ENCODE data around the gene CROCC. TPM values are rescaled to one million over a fixed set of nuclear protein-coding genes. Genes with fewer than 3 reads are reported as not detected.
"Not testable (repeated sequence)": the region's sequence is repeated elsewhere in the genome, so short reads cannot be mapped to it uniquely, and the experiment has no call there.

CROCC gene
- total RNA-seq, 3 donors from 2014 or later: 12.2 to 32.5 (median 16.8) TPM

- TF ChIP-seq CTCF (IDR thresholded peaks at IDR 0.05): peak; percentile 93
- no peaks in the 10 kb centered on the region for H3K9me3 ChIP-seq
- H3K4me3 ChIP-seq: no peak overlapping the region
- H3K4me1 ChIP-seq (ENCODE audit: low read depth): no peaks in the 10 kb centered on the region
- intact Hi-C loops (cut with DNase I, micrococcal nuclease): no loop called here
- DNase-seq (peak; percentile 92 to 95 (median 94)), ATAC-seq (peak; percentile 98)
- H3K36me3 ChIP-seq (ENCODE audit: low read depth): no peaks in the 10 kb centered on the region
These were observed 39.0 kb downstream of the CROCC start for GRCh38 chr1:16960560-16961296.

- Histone ChIP-seq H3K4me1 (ENCODE audit: low read depth) (no peaks in the 10 kb centered on the region), H3K36me3 (ENCODE audit: low read depth) (no peaks in the 10 kb centered on the region), H3K4me3 (no peak overlapping the region), H3K9me3 (no peaks in the 10 kb centered on the region)
- no peak for DNase-seq
- TF ChIP-seq CTCF (IDR thresholded peaks at IDR 0.05): no peak
- intact Hi-C loops (cut with DNase I, micrococcal nuclease): no loop called here
- no peak for ATAC-seq
These were observed 39.8 kb downstream of the CROCC start for GRCh38 chr1:16961297-16962133.

GRCh38 chr1:16964169-16964568, 42.4 kb downstream of the CROCC start:
- H3K36me3 ChIP-seq (ENCODE audit: low read depth); H3K4me1 ChIP-seq (ENCODE audit: low read depth); H3K4me3 ChIP-seq; H3K9me3 ChIP-seq; ATAC-seq; DNase-seq; intact Hi-C loops (cut with DNase I, micrococcal nuclease): not testable (repeated sequence)

GRCh38 chr1:16965486-16966067, 43.8 kb downstream of the CROCC start:
- no peaks in the 10 kb centered on the region for H3K36me3 ChIP-seq (ENCODE audit: low read depth)
- intact Hi-C loops (cut with DNase I, micrococcal nuclease): no loop called here

GRCh38 chr1:16966282-16966681, 44.6 kb downstream of the CROCC start:
- ATAC-seq (no peak), DNase-seq (no peak)
- Histone ChIP-seq H3K4me1 (ENCODE audit: low read depth) (no peaks in the 10 kb centered on the region), H3K36me3 (ENCODE audit: low read depth) (no peaks in the 10 kb centered on the region), H3K4me3 (no peak overlapping the region), H3K9me3 (no peaks in the 10 kb centered on the region)
- intact Hi-C loops (cut with DNase I, micrococcal nuclease): no loop called here
- no peak for TF ChIP-seq CTCF (IDR thresholded peaks at IDR 0.05)

More at GRCh38 chr1:16965486-16966067, 43.8 kb downstream of the CROCC start:
- Histone ChIP-seq H3K4me1 (ENCODE audit: low read depth) (no peaks in the 10 kb centered on the region), H3K4me3 (no peak overlapping the region), H3K9me3 (no peaks in the 10 kb centered on the region)
- TF ChIP-seq CTCF (IDR thresholded peaks at IDR 0.05): no peak
- no peak for ATAC-seq
- DNase-seq: no peak

All from mucosa of descending colon (tissue), 3 donors.